ENCODE measurements around the gene KIF5C.

Gene KIF5C

DNA sequence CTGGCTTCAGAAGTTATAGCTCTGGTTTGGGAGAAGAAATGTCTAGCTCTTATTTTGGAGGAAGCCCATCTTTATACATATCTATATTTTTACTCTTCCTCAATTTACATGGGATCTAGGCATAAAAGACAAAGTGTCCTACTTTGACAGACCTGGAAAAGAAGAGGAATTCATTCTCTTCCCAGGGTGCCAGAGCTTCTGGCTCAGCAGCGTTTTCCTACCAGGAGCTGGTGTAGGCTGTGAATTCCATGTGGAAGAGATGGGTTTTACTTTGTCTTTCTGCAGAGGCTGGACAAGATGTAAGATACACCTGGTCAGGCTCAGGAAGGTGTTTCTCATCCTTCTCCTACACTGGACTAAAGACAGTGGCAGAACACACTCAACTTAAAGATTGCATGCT, 113.3 kb downstream of the KIF5C start:
- Histone ChIP-seq H3K36me3 (ENCODE audit: control insufficient read depth in 5 of 5, insufficient read depth in 5 of 5, low read length in 5 of 5) (no peaks in the 10 kb centered on the region), H3K4me1 (ENCODE audit: control insufficient read depth in 5 of 5, insufficient read depth in 5 of 5, low read length in 5 of 5) (no peaks in the 10 kb centered on the region), H3K27me3 (ENCODE audit: control insufficient read depth in 5 of 5, insufficient read depth in 4 of 5, low read length in 5 of 5) (no peaks in the 10 kb centered on the region), H3K4me3 (ENCODE audit: low read depth in 1 of 5, low read length in 5 of 5) (no peak overlapping the region), H3K9ac (ENCODE audit: low read length in 5 of 5) (no peak overlapping the region), H3K9me3 (ENCODE audit: control insufficient read depth in 5 of 5, low read length in 5 of 5) (no peaks in the 10 kb centered on the region), H3K27ac (ENCODE audit: low read depth, low read length) (no peak overlapping the region)

DNA sequence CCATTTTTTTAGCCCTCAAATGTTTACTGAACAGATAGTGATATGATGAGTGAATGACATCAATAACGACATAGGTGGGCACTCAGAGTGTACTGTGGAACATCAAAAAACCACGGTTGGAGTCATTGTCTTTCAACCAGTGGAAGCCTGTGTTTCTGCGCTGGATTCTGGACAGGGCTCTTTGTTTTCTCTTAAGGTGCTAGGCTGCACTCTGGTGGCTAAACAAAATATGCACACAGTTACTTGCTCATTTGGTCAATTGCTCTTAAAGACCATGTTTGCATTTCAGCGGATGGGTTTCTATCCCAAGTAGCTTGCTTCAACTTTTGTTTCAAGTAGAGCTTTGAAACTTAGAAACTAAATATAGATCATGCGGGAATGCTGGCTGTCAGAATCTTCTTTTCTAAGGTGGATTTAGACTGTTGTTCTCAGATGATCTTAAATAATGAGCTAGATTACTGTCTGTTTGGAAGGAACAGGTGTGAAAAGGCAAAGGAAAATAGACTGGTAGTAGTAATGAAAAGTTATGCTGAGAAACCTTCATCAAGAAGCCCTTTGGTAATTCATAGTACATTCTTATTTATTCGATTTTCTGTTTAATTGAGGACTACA, 115.0 kb downstream of the KIF5C start:
- no peaks in the 10 kb centered on the region for H3K27me3 ChIP-seq (ENCODE audit: control insufficient read depth in 5 of 5, insufficient read depth in 4 of 5, low read length in 5 of 5)
- H3K4me3 ChIP-seq (ENCODE audit: low read depth in 1 of 5, low read length in 5 of 5): no peak overlapping the region
- no peaks in the 10 kb centered on the region for H3K9me3 ChIP-seq (ENCODE audit: control insufficient read depth in 5 of 5, low read length in 5 of 5)
- no peaks in the 10 kb centered on the region for H3K36me3 ChIP-seq (ENCODE audit: control insufficient read depth in 5 of 5, insufficient read depth in 5 of 5, low read length in 5 of 5)
- H3K4me1 ChIP-seq (ENCODE audit: control insufficient read depth in 5 of 5, insufficient read depth in 5 of 5, low read length in 5 of 5): no peaks in the 10 kb centered on the region
- H3K9ac ChIP-seq (ENCODE audit: low read length in 5 of 5): no peak overlapping the region
- no peak overlapping the region for H3K27ac ChIP-seq (ENCODE audit: low read depth, low read length)

DNA sequence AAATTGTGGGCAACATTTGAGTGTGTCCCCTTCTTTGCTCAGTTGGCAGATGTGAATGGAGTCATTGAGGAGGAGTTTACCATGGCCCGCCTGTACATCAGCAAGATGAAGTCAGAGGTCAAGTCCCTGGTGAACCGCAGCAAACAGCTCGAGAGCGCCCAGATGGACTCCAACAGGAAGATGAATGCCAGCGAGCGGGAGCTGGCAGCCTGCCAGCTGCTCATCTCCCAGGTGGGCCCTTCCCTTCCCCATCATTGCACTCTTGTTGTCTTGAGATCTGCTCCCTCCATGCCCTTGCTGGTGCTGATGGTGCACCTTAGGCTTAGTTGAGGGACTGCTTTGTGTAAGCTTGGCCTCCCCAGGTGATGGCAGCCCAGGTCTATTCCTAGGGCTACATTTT, 115.9 kb downstream of the KIF5C start:
- H3K9me3 ChIP-seq (ENCODE audit: control insufficient read depth in 5 of 5, low read length in 5 of 5): no peaks in the 10 kb centered on the region
- H3K27me3 ChIP-seq (ENCODE audit: control insufficient read depth in 5 of 5, insufficient read depth in 4 of 5, low read length in 5 of 5): no peaks in the 10 kb centered on the region
- H3K9ac ChIP-seq (ENCODE audit: low read length in 5 of 5): no peak overlapping the region
- no peak overlapping the region for H3K4me3 ChIP-seq (ENCODE audit: low read depth in 1 of 5, low read length in 5 of 5)
- H3K36me3 ChIP-seq (ENCODE audit: control insufficient read depth in 5 of 5, insufficient read depth in 5 of 5, low read length in 5 of 5): no peaks in the 10 kb centered on the region
- no peaks in the 10 kb centered on the region for H3K4me1 ChIP-seq (ENCODE audit: control insufficient read depth in 5 of 5, insufficient read depth in 5 of 5, low read length in 5 of 5)
- H3K27ac ChIP-seq (ENCODE audit: low read depth, low read length): no peak overlapping the region

- H3K36me3 ChIP-seq (ENCODE audit: control insufficient read depth in 5 of 5, insufficient read depth in 5 of 5, low read length in 5 of 5): no peaks in the 10 kb centered on the region
- H3K27me3 ChIP-seq (ENCODE audit: control insufficient read depth in 5 of 5, insufficient read depth in 4 of 5, low read length in 5 of 5): peaks cover 0 to 3% (median 0%) of the 10 kb centered on the region in 5 donors
- no peak overlapping the region for H3K4me3 ChIP-seq (ENCODE audit: low read depth in 1 of 5, low read length in 5 of 5)
- H3K9me3 ChIP-seq (ENCODE audit: control insufficient read depth in 5 of 5, low read length in 5 of 5): no peaks in the 10 kb centered on the region
- no peak overlapping the region for H3K9ac ChIP-seq (ENCODE audit: low read length in 5 of 5)
- H3K4me1 ChIP-seq (ENCODE audit: control insufficient read depth in 5 of 5, insufficient read depth in 5 of 5, low read length in 5 of 5): no peaks in the 10 kb centered on the region
- H3K27ac ChIP-seq (ENCODE audit: low read depth, low read length): no peak overlapping the region
Observed at GRCh38 chr2:148992448-148992847, 117.4 kb downstream of the KIF5C start.

DNA sequence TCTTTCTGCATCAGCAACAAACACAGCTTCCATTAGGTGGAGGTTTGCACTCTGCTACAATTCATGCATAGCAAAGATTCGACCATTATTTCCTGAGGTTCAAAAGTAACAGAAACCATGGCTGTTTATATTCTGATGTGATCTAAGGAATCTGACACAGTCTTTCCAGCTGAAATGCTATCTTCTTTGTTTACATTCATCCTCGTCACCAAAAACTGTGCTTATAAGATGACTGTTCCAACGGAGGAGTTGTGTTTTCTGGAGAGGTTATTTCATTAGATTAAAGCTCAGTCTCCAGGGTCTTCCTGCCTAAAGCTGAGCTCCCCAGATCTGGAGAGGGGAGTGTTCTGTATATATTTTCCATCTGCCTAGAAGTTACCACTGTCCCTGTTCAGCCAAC, 118.3 kb downstream of the KIF5C start:
- Histone ChIP-seq H3K9ac (ENCODE audit: low read length in 5 of 5) (no peak overlapping the region), H3K27ac (ENCODE audit: low read depth, low read length) (no peak overlapping the region), H3K4me3 (ENCODE audit: low read depth in 1 of 5, low read length in 5 of 5) (no peak overlapping the region), H3K4me1 (ENCODE audit: control insufficient read depth in 5 of 5, insufficient read depth in 5 of 5, low read length in 5 of 5) (no peaks in the 10 kb centered on the region), H3K27me3 (ENCODE audit: control insufficient read depth in 5 of 5, insufficient read depth in 4 of 5, low read length in 5 of 5) (peaks cover 0 to 6% (median 0%) of the 10 kb centered on the region in 5 donors), H3K36me3 (ENCODE audit: control insufficient read depth in 5 of 5, insufficient read depth in 5 of 5, low read length in 5 of 5) (no peaks in the 10 kb centered on the region), H3K9me3 (ENCODE audit: control insufficient read depth in 5 of 5, low read length in 5 of 5) (no peaks in the 10 kb centered on the region)

DNA sequence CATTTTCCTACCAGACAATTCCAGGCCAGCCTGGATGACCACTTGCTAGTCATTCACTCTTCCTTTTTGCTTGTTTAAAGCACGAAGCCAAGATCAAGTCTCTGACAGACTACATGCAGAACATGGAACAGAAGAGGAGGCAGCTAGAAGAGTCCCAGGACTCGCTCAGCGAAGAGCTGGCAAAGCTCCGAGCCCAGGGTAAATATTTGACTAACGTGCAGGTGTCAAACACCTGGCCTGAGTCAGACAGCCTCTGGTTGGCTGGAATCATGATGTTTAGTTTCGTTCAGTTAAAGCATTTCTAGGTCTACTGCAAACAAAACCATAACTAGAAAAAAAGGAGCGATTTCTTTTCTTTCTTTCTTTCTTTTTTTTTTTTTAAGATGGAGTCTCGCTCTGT, 119.3 kb downstream of the KIF5C start:
- Histone ChIP-seq H3K4me3 (ENCODE audit: low read depth in 1 of 5, low read length in 5 of 5) (no peak overlapping the region), H3K9me3 (ENCODE audit: control insufficient read depth in 5 of 5, low read length in 5 of 5) (no peaks in the 10 kb centered on the region), H3K4me1 (ENCODE audit: control insufficient read depth in 5 of 5, insufficient read depth in 5 of 5, low read length in 5 of 5) (no peaks in the 10 kb centered on the region), H3K9ac (ENCODE audit: low read length in 5 of 5) (no peak overlapping the region), H3K27ac (ENCODE audit: low read depth, low read length) (no peak overlapping the region), H3K27me3 (ENCODE audit: control insufficient read depth in 5 of 5, insufficient read depth in 4 of 5, low read length in 5 of 5) (peaks cover 0 to 7% (median 0%) of the 10 kb centered on the region in 5 donors), H3K36me3 (ENCODE audit: control insufficient read depth in 5 of 5, insufficient read depth in 5 of 5, low read length in 5 of 5) (no peaks in the 10 kb centered on the region)

GRCh38 chr2:148996805-148997204, 121.8 kb downstream of the KIF5C start:
- H3K9ac ChIP-seq (ENCODE audit: low read length in 5 of 5): no peak overlapping the region
- no peaks in the 10 kb centered on the region for H3K36me3 ChIP-seq (ENCODE audit: control insufficient read depth in 5 of 5, insufficient read depth in 5 of 5, low read length in 5 of 5)
- no peak overlapping the region for H3K27ac ChIP-seq (ENCODE audit: low read depth, low read length)
- H3K4me3 ChIP-seq (ENCODE audit: low read depth in 1 of 5, low read length in 5 of 5): no peak overlapping the region
- H3K4me1 ChIP-seq (ENCODE audit: control insufficient read depth in 5 of 5, insufficient read depth in 5 of 5, low read length in 5 of 5): no peaks in the 10 kb centered on the region
- no peaks in the 10 kb centered on the region for H3K9me3 ChIP-seq (ENCODE audit: control insufficient read depth in 5 of 5, low read length in 5 of 5)
- H3K27me3 ChIP-seq (ENCODE audit: control insufficient read depth in 5 of 5, insufficient read depth in 4 of 5, low read length in 5 of 5): peaks cover 0 to 7% (median 0%) of the 10 kb centered on the region in 5 donors

GRCh38 chr2:148998165-148998830, 123.3 kb downstream of the KIF5C start:
- Histone ChIP-seq H3K9me3 (ENCODE audit: control insufficient read depth in 5 of 5, low read length in 5 of 5) (no peaks in the 10 kb centered on the region), H3K4me3 (ENCODE audit: low read depth in 1 of 5, low read length in 5 of 5) (no peak overlapping the region), H3K27me3 (ENCODE audit: control insufficient read depth in 5 of 5, insufficient read depth in 4 of 5, low read length in 5 of 5) (peaks cover 0 to 7% (median 3%) of the 10 kb centered on the region in 5 donors), H3K9ac (ENCODE audit: low read length in 5 of 5) (no peak overlapping the region), H3K4me1 (ENCODE audit: control insufficient read depth in 5 of 5, insufficient read depth in 5 of 5, low read length in 5 of 5) (no peaks in the 10 kb centered on the region), H3K27ac (ENCODE audit: low read depth, low read length) (no peak overlapping the region), H3K36me3 (ENCODE audit: control insufficient read depth in 5 of 5, insufficient read depth in 5 of 5, low read length in 5 of 5) (peaks cover 0 to 3% (median 0%) of the 10 kb centered on the region in 5 donors)

DNA sequence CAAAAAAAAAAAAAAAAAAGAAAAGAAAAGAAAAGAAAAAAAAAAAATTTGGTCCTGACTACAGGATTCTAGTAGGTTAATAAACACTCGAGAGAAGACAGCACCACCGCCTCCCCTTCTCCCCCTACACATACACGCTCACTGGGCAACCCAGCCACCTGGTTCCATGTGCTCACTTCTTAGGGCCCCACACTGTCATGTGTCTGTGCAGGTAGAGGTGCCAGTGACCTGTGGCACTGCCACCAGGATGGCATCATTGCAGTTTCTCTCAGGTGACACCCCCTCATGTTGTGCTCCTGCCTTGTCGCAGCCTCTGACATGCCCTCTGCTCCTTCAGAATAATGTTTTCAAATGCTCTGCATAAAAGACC, 123.8 kb downstream of the KIF5C start:
- Histone ChIP-seq H3K36me3 (ENCODE audit: control insufficient read depth in 5 of 5, insufficient read depth in 5 of 5, low read length in 5 of 5) (peaks cover 0 to 3% (median 0%) of the 10 kb centered on the region in 5 donors), H3K27me3 (ENCODE audit: control insufficient read depth in 5 of 5, insufficient read depth in 4 of 5, low read length in 5 of 5) (peaks cover 0 to 7% (median 3%) of the 10 kb centered on the region in 5 donors)

DNA sequence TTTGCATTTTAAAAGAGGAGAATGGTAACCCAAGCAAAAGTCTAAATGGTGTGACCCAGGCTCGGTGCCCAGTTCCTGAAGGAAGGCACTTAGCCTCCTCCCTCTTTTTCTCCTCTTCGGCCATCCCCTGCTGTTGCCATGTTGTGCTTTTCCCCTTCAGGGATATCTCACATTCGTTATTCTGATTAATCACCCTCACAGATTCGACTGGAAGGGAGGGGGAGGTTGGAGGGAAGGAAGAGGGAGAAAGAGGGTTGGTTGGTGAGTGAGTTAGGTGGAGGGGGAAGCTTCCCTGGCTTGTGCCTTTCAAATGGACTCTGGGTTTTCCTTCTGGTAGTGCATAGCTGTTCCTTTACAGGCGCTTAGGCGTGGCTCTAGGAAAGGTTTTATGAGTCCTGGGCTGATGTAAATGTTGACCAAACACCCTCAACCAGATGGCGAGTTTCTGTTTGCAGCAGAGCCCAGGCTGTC, 124.5 kb downstream of the KIF5C start:
- Histone ChIP-seq H3K36me3 (ENCODE audit: control insufficient read depth in 5 of 5, insufficient read depth in 5 of 5, low read length in 5 of 5) (peaks cover 0 to 3% (median 0%) of the 10 kb centered on the region in 5 donors), H3K27me3 (ENCODE audit: control insufficient read depth in 5 of 5, insufficient read depth in 4 of 5, low read length in 5 of 5) (peaks cover 0 to 7% (median 3%) of the 10 kb centered on the region in 5 donors), H3K4me3 (ENCODE audit: low read depth in 1 of 5, low read length in 5 of 5) (no peak overlapping the region), H3K9ac (ENCODE audit: low read length in 5 of 5) (no peak overlapping the region), H3K9me3 (ENCODE audit: control insufficient read depth in 5 of 5, low read length in 5 of 5) (no peaks in the 10 kb centered on the region), H3K4me1 (ENCODE audit: control insufficient read depth in 5 of 5, insufficient read depth in 5 of 5, low read length in 5 of 5) (no peaks in the 10 kb centered on the region), H3K27ac (ENCODE audit: low read depth, low read length) (no peak overlapping the region)

More for the DNA sequence above, 123.8 kb downstream of the KIF5C start:
- Histone ChIP-seq H3K9ac (ENCODE audit: low read length in 5 of 5) (no peak overlapping the region), H3K4me3 (ENCODE audit: low read depth in 1 of 5, low read length in 5 of 5) (no peak overlapping the region), H3K9me3 (ENCODE audit: control insufficient read depth in 5 of 5, low read length in 5 of 5) (no peaks in the 10 kb centered on the region), H3K27ac (ENCODE audit: low read depth, low read length) (no peak overlapping the region), H3K4me1 (ENCODE audit: control insufficient read depth in 5 of 5, insufficient read depth in 5 of 5, low read length in 5 of 5) (no peaks in the 10 kb centered on the region)

Data from subcutaneous abdominal adipose tissue (tissue), 5 donors.